Right lobe of liver (tissue), 4 donors: Measurements from ENCODE around the gene NDUFS6.

Experiments
- CTCF ChIP-seq, 4 donors: fragments of 200-600 bp in 3 of 4; fragments of 450-650 bp in 1 of 4; IDR thresholded peaks; one replicate each; pipeline versions ENCODE4 v1.5.1 to v1.8.0; 2016 to 2022; ENCODE audit warnings: antibody characterized with exemption in 4 of 4, mild to moderate bottlenecking in 2 of 4
- POLR2A ChIP-seq: fragments of 450-650 bp; IDR thresholded peaks from one replicate; pipeline ENCODE4 v1.6.1; 2017; ENCODE audit warnings: antibody characterized with exemption, mild to moderate bottlenecking
- donor health status: DM: no; HTN: no; CAD: no.
- donor health status: DM: no; HTN: no; CAD: no.
- donor health status: DM: no; HTN: yes; CAD: no.

- TF ChIP-seq CTCF (IDR thresholded peaks at IDR 0.05) (no peak), POLR2A (no peak)
Observed at GRCh38 chr5:1771149-1772065, 29.8 kb upstream of the NDUFS6 start.
